Left ventricle myocardium superior (tissue), 1 donor: ENCODE measurements around the gene RAP2A. TPM values are rescaled to one million over a fixed set of nuclear protein-coding genes. Genes with fewer than 3 reads are reported as not detected.

Experiments
- ATAC-seq: fragments of 200-7000 bp; cut with Tn5 transposase; one replicate; pipeline ENCODE4 v1.9.1; 2020; ENCODE audit warnings: mild to moderate bottlenecking, moderate library complexity
- DNase-seq: peaks from one replicate; pipeline ENCODE4 v3.0.0-alpha.2; 2020
- intact Hi-C: fragments of 100-400 bp; cut with micrococcal nuclease; formaldehyde crosslinking; loops from one replicate; pipeline ENCODE4 v1.11.0; 2022
- total RNA-seq: library from RNA; stranded (reverse); fragmentation: NEBNext Ultra II Directional; extraction: Animal tissue kit (Norgen Biotek cat#: 25700); gene quantifications from one replicate; pipeline ENCODE4 v1.2.1, GENCODE V29; 2021
- donor health status: DM: no; HTN: yes; CAD: no; lungs with severe emphysema.

The RAP2A gene
- total RNA-seq, 1 donor from 2014 or later, result 15.5 TPM

DNA sequence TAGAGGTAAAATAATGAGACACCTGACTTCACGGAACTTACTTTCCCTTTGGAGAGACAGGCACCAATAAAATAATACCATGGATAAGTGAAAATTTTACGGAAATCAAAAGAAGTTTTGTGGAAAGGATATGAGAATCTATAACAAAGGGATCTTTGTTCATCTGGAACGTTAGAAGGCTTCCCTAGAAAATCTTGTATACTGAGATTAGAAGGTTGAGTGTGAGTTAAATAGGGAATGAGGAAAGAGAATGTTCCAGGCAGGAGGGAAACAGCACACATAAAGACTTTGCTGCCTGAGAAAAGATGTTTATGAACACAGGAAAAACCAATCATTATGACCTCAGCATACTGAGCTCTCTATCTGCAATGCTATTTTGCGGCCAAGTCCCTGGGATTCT lies 19.6 kb upstream of the RAP2A start:
- ATAC-seq (no peak), DNase-seq (no peak)
- intact Hi-C loops, result no loop called here

DNA sequence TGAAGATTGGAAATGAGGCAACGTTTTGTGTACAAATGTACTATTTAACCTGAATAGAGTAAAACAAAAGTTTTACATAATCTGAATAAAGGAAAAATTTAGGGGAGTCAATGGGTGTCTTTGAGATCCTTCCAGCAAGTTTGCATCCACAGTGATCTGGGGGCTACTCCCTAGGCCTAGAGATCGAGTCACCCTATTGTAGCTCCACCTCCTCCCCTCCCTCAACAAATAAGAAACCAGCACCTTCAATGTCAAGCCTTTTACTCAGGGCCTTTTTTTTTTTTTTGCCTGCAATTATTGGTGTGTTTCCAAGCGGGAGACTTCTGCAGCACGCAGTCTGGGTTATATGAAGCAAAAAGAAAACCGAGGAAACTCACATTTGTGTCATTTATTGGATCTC lies 16.3 kb upstream of the RAP2A start:
- DNase-seq, result no peak
- intact Hi-C loops, result no loop called here
- ATAC-seq, result no peak

DNA sequence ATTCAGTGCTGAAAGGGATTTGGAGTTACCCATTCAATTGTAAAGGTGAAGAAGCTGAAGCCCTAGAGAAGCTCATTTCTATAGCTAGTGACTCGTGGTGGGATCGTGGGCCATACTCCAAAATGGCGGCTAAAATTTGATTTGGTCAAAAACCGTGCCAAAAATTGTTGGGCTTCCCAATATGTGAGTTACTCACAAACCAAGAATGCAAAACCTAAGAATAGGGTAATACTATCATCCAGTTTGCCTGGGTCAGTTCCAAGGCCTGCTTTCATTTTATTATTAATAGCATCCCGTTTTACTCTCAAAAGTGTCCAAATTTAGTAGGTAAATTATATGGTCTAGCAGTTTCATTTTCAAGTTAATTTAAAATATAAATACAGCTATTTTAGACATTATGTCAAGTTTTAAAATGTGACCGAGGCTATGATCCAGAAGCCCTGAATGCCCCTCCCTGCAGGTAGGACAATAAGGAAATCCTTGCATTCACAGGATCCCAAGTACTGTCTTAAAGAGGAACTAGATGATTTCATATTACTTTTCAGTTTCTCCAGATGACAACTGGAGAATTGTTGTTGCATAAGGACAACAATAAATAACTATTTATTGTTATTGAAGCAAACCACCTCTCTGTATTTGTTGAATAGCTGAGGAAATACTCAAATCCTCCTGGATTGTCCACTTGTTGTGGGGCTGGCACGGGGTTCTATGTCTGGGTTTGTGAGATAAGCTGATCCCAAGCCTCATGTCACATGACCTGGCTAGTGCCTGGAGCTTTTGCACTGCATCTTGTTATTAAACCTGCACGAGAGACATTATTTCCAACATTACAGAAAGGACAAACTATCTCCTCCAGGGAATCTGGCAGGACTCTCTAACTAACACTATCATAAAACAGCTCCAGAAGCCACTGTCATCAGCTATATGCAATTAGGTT lies 11.6 kb upstream of the RAP2A start:
- ATAC-seq (peak; percentile 67), DNase-seq (no peak)
- intact Hi-C loops, result no loop called here

DNA sequence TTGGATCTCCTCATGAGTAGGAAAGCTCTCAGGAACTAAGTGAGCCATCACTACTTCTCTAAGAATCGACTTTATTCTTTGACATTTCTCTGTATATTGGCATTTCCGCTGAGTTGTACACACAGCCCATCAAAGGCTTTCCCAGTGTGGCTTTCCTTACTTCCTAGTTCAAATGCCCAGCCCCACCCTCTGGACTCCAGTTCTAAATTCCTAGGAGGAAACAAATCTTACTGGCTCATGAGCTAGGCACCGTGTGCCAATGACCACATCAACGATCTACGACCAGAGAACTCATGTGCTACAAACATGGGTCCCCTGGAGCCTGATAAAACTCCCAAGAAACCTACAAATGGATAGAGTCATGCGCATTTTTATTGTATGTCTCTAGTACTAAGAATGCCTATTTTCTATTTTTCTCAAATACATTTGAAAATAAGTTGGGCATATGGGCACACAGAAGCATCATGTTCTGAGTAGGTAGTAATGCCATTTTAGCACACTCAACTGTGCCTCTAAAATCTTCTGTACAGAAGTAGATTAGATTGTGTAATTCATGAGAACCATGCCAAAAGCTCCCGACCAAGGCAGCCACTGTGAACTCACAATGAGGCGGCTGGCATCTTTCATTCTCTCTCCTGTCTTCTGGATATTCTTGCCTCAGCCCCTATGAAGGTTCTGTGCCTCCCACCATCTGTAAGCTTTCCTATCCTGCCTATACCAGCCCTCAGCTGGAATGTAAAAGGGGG lies 10.5 kb upstream of the RAP2A start:
- intact Hi-C loops, result no loop called here
- ATAC-seq, result peak; percentile 74

DNA sequence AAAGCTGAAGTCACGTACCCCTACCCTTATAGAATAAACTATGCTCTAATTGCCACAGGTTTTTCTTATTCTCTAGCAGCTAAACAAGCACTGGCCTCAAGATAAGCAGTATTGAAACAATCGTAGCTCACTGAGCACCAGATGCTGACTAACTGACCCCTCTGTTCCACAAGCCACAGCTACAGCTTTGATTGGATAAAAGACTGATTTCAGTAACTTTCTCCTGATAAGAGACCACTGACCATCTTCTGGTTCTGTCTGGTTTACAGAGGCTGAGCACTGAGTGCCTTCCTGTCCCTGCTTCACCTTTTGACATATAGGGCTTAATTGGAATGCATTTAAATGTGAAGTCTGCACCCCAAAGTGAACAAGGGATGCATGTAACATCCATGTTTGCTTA lies 8.4 kb upstream of the RAP2A start:
- DNase-seq (no peak), ATAC-seq (no peak)
- intact Hi-C loops, result no loop called here

More for the DNA sequence above, 10.5 kb upstream of the RAP2A start:
- DNase-seq, result no peak

DNA sequence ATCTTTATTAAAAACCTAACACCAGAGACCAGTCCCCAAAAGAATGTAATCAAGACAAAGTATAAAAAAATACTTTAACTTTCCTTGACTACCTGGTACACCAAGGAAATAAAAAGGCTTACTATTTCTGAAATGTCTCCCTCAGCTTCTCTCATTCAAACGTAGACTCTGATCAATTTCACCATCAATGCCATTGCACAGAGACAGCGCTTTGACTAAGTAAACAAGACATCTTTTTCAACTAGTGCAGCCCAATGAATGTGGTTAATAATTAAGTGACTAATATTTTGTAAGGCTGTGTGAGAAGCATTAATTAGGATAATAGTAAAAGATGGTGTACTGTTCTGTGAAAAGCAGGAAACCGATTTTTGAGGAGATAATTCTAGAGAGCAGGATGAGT lies 7.3 kb upstream of the RAP2A start:
- ATAC-seq, result no peak
- intact Hi-C loops, result no loop called here
- no peak for DNase-seq

DNA sequence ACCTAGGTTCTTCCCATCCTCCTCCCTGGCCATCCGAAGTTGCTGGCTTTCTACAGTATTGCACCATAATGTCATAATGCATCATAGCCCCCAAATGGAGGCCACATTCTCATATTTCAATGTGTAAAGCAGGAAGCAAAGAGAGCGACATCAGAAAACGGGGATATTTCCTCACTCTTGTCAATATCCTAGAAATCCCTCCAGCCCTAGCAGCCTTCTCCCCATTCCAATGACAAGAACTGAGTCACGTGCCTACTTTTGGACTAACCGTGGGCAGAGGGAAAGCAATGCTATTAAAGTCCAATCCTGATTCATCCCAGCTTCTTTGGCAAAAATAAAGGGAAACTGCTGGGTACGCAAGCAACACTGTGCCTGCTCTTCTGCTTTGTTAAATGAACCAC lies 4.3 kb upstream of the RAP2A start:
- intact Hi-C loops, result loop anchor here (10.0 kb wide), 1 partner anchor 75 kb away; no protein-coding TSS in a partner anchor
- ATAC-seq (no peak), DNase-seq (no peak)

DNA sequence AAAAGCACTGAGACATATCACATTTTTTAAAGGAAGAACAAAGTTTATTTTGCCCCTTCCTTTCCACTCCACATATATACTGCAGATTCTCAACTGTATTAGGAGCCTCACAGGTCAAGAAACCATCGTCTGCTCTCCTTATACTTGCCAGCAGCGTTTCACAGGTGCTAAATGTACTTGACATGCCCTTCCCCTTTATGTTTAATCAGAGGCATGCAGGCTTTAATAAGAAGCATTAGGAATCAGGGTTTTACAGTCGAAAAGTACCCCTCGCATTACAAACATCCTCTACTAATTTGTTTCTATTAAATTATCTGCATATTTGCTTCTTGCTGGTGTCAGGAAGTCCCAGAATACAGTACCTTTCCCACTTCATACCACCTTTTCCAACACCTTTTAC lies 3.7 kb upstream of the RAP2A start:
- intact Hi-C loops, result loop anchor here (10.0 kb wide), 1 partner anchor 75 kb away; no protein-coding TSS in a partner anchor
- no peak for DNase-seq
- ATAC-seq, result no peak

DNA sequence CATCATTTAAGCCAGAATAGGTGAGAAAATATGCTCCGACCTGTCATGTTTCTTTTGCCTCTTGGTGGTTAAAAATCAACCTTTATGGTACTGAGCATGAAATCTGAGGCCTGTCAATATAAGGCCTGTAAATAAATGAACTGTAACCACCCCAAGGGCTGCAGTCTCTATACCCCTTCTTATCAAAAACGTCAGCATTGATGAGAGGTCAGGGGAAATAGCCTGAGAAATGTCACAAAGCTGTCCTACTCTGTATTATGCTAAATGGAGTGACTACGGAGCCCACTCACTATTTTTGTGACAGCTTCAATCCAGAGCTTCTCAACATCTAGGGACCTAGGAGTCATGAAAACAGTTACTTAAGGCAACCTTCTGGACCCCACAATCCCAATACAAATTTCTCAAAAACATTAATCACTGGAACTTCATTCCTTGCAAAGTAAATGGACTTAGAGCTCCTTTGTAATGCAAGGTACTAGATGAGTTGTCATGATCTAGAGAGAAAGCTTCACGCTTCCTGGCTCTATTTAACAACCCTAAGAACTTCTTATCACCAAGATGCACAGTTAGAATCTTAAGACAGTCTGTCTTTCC lies 2.7 kb upstream of the RAP2A start:
- DNase-seq (no peak), ATAC-seq (no peak)
- intact Hi-C loops, result loop anchor here (10.0 kb wide), 1 partner anchor 76 kb away; no protein-coding TSS in a partner anchor

DNA sequence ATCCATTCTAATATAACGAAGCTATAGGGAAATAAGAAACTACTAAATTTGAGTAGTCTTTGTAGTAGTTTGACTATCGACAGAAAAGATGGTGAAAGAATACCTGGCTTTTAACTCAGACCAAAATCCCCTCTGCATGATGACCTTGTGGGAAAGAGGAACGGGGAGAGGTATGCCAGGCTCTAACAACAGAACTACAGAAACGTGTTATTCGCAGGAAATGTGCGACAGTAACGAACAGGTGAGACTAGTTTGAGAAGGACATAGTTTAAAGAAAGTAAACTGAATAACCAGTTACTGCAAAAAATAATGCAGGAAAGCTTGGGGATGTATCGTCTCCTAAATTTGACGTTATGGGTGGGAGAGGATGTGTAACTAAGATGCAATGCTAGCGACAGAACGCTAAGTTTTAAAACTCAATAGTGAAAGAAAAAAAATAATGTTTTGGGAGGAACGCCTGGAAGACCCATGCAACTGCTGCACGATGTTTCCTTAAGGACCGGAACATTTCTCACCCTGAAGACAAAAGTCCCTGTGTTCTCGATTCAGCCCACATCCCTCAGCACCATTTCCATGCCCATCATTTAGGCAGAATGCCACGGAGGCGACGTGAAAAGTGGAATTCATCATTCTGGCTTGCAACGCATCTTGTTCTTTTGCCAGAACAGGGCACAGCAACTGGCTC lies 1.6 kb upstream of the RAP2A start:
- ATAC-seq, result no peak
- DNase-seq, result no peak

DNA sequence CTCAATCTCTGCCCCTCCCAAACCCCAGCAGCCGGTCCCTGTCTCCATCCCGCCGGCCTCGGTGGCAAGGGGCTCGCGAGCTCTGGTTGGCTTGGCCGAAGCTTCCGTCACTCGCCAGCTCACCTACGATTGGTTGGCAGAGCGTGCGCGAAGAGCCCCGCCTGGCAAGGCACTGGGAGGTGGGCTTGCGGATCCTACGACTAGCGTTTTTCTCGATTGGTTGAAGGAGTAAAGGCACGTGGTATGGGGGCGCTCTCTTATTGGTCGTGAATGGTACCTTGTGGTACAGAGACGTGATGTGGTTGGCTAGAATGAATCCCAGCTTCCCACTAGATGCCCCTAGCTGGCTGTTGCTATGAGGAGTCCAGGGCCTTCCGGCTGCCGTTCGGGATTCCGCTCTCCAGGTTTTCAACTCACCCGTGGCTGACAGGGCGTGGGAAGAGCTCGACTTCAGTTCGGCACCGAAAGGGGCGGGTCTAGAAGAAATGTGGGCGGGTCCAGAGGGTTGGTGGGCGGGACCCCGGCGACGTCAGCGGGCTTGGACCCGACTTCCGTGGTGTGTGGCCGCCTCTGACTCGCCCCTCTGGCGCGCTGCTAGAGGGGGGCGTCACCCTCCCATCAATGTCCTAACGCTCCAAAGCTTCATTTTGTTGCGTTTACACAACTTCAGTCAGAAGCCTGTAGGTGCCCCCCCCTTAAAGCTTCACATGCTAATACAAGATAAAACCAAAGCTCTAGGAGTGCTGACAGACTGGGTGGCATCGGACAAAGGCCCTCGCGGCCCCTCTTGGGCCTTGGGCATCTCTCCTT lies 847 bp upstream of the RAP2A start:
- ATAC-seq (peak; percentile 92), DNase-seq (peak; percentile 98)
- intact Hi-C loops, result loop anchor here (10.0 kb wide), 1 partner anchor 78 kb away; no protein-coding TSS in a partner anchor

More for the DNA sequence above, 1.6 kb upstream of the RAP2A start:
- intact Hi-C loops, result loop anchor here (10.0 kb wide), 1 partner anchor 78 kb away; no protein-coding TSS in a partner anchor

DNA sequence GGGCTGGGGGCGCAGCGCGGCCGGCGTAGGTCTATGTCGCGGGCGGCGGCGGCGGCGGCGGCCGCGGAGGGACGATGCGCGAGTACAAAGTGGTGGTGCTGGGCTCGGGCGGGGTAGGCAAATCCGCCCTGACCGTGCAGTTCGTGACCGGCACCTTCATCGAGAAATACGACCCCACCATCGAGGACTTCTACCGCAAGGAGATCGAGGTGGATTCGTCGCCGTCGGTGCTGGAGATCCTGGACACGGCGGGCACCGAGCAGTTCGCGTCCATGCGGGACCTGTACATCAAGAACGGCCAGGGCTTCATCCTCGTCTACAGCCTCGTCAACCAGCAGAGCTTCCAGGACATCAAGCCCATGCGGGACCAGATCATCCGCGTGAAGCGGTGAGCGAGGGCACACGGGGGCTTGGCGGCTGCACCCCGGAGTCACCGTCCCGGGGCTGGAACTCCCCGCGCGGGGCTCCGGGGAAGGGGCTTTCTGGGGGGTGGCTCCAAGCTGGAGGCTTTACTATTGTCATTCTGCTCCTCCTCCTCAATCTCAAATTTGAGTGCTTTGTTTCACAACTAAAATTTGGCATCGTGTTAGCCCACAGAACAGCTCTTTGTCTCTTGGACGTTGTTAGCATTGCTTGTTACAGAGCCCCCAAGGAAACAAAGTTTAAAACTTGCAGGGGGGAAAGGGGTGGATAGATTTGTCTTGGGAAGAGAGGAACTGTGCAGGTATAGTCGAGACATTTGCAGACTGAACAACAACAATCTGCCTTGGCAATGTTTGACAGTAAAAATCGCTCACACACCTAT lies 630 bp downstream of the RAP2A start:
- ATAC-seq, result no peak
- peak; percentile 52 for DNase-seq
- intact Hi-C loops, result loop anchor here (10.0 kb wide), 1 partner anchor 80 kb away; no protein-coding TSS in a partner anchor

DNA sequence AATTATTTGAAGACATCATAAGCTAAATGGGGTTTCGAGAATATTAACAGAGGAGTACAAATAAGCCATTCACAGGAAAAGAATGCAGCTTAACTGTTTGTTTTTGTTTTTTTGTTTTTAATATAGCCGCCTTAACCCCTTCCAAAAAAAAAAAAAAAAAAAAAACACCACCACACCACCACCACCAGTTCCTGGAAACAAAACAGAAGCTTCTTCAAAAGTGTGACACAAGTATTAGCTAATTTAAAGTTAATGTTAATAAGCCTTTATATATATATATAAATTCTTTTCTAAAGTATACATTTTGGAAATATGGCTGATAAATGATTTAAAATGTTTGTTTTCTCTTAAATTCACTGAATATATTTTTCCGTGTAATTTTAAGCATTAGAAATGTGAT lies 1.4 kb downstream of the RAP2A start:
- intact Hi-C loops, result loop anchor here (10.0 kb wide), 1 partner anchor 81 kb away; no protein-coding TSS in a partner anchor
- ATAC-seq (no peak), DNase-seq (no peak)

DNA sequence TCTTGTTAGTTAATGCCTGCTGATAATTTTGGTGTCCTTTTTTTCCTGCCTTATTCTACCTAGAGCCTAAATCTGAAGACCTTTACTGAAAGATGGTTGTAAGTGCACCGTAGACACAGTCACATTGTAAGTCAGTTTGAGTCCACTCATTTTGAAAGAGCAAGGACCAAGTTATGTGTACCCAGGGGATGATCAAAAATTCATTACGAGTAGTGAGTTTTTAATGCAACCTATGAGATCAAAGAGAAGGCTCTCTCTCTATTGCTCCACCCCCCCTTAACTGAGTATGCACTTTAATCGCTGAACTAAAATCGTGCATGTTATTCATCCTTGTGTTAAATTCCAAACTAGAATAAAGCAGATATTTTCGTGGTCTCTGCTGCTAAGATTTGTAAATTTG lies 1.8 kb downstream of the RAP2A start:
- DNase-seq (no peak), ATAC-seq (no peak)
- intact Hi-C loops, result loop anchor here (10.0 kb wide), 1 partner anchor 81 kb away; no protein-coding TSS in a partner anchor

DNA sequence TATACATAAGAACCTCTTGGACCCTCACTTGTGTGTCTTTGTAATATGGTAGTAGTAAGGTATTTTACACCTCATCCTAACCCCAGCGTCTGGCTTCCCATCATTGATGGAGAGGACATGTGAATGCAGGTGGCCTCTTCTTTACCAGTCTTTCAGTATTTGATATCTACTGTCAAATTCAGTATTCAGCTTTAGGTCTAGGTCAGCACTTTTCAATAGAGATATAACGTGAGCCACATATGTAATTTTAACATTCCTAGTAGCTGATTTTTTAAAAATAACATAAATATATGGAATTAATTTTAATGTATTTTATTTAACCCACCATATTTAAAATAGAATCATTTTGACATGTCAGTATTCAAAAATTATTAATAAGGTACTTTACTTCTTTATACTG lies 2.9 kb downstream of the RAP2A start:
- intact Hi-C loops, result loop anchor here (10.0 kb wide), 1 partner anchor 82 kb away; no protein-coding TSS in a partner anchor
- ATAC-seq (no peak), DNase-seq (no peak)

DNA sequence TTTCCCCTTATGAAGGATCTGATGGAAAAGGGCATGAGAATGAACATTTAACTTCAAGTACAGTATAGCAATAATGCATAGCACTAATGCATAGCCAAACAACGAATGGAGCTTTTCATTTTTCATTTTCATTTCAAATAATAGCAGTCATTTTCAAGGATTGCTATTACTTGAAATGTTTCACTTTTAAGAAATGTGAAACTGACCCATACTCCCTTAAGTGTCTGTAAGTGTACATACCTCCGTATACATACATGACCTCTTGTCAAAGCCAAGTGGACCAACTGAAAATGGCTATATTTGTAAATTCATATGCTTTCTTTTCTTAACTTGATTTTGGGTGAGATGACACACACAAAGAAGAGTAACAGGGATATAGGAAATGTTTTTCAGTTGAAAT lies 3.8 kb downstream of the RAP2A start:
- intact Hi-C loops, result loop anchor here (10.0 kb wide), 1 partner anchor 83 kb away; no protein-coding TSS in a partner anchor

More for the DNA sequence above, 3.8 kb downstream of the RAP2A start:
- DNase-seq (no peak), ATAC-seq (no peak)
